ENCODE results near the gene TGFB2. TPM values are rescaled to one million over a fixed set of nuclear protein-coding genes. Genes with fewer than 3 reads are reported as not detected.

Gene TGFB2
- polyA plus RNA-seq, 2 of the 4 experiments (the other 2 are of a cell fraction), result 29.7 to 65.8 TPM

DNA sequence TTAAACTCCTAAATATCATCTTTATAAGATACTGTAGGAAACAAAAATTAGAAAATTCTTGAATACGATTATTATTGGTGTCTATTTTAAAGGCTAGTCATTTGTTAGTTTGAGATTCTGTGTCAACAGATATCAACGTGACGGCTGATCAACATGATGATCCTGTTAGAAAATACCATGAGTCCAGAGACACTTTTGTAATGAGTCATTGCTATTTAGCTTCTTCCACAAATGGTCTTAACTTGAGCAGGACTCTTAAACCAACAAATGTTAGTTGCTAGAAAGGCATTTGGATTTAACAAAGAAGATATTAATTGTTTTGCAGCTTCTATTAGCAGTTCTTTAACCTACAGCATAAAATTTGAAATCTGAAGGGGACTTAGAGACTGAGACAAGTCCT, 131.2 kb downstream of the TGFB2 start:
- ATAC-seq (peak in 1 of 2 experiments; percentile 39; a peak in 2 of 6 replicates), DNase-seq (ENCODE audit: low read depth in 1 of 2, low spot score in 1 of 2) (peak in 1 of 2 experiments; percentile 88), FAIRE-seq (peak; percentile 99)
- ChIA-PET CTCF (interaction anchor here (1.9 kb wide), 1 partner anchor 20 kb away, joined by 5 read pairs; no protein-coding TSS in a partner anchor), POLR2A (interaction anchor here (0.6 to 1.6 kb wide), 3 partner anchors 13 to 1039 kb away, joined by 3 to 9 read pairs (median 3); partner anchors contain the start of gene TGFB2)
- TF ChIP-seq JUNB (IDR thresholded peaks at IDR 0.05), result peak; percentile 76
- no peak for TF ChIP-seq CBX2 (IDR thresholded peaks at IDR 0.05; ENCODE audit: borderline replicate concordance, low read depth)
- no peak for TF ChIP-seq REST (IDR thresholded peaks at IDR 0.05)
- peak; percentile 15 for TF ChIP-seq MAFK (IDR thresholded peaks at IDR 0.05; ENCODE audit: partially characterized antibody)
- TF ChIP-seq FOSL2 (IDR thresholded peaks at IDR 0.05), result peak; percentile 64; the same call in 1 of the 2 replicates
- peak; percentile 94 for TF ChIP-seq FOSL2 (CRISPR knock-in tag; IDR thresholded peaks at IDR 0.05)
- TF ChIP-seq PHF8 (IDR thresholded peaks at IDR 0.05; ENCODE audit: borderline replicate concordance, low read depth), result no peak
- TF ChIP-seq MAX (IDR thresholded peaks at IDR 0.05), result peak; percentile 48
- no peak for TF ChIP-seq HOXB13 (CRISPR knock-in tag; IDR thresholded peaks at IDR 0.05; ENCODE audit: low read depth)
- 0 out of 4 replicates have a peak, but pooled peaks of 1 of the 2 experiments have one; percentile 29 for TF ChIP-seq CEBPB (IDR thresholded peaks at IDR 0.05)
- TF ChIP-seq E2F6 (IDR thresholded peaks at IDR 0.05; ENCODE audit: borderline replicate concordance, low read depth), result no peak
- TF ChIP-seq HEYL (CRISPR knock-in tag; IDR thresholded peaks at IDR 0.05), result no peak
- TF ChIP-seq GATA3 (IDR thresholded peaks at IDR 0.05; ENCODE audit: borderline replicate concordance), result peak; percentile 83; the same call in 1 of the 2 replicates
- TF ChIP-seq RAD21 (conservative IDR thresholded peaks at IDR 0.05 in 1 of 2, IDR thresholded peaks at IDR 0.05 in 1 of 2), result peak; percentile 14 to 21; a peak in 2 of 5 replicates
- Histone ChIP-seq H3K27ac (peak overlapping the region; percentile 86 to 91), H3K4me1 (peaks cover 67% of the 10 kb centered on the region), H3K4me3 (no peak overlapping the region), H3K4me2 (peak overlapping the region; percentile 42), H3K9me3 (peaks cover 6% of the 10 kb centered on the region; the same call in 1 of the 3 replicates)
- WGBS (ENCODE audit: missing lambda C conversion rate), result under 1% methylated on average over 3 of the region's 3 CpGs

- no peak for FAIRE-seq
- 55% methylated on average over 4 of the region's 4 CpGs for WGBS (ENCODE audit: missing lambda C conversion rate)
- CTCF ChIA-PET, result interaction anchor here (1.3 to 1.8 kb wide), 2 partner anchors 9 to 21 kb away, joined by 3 to 4 read pairs; no protein-coding TSS in a partner anchor
- Histone ChIP-seq H3K4me2 (no peak overlapping the region), H3K4me3 (no peak overlapping the region), H3K27ac (peak overlapping the region; percentile 86 to 91), H3K4me1 (peaks cover 71% of the 10 kb centered on the region), H3K9me3 (peaks cover 11% of the 10 kb centered on the region; the same call in 2 of the 3 replicates)
- TF ChIP-seq CEBPB (IDR thresholded peaks at IDR 0.05) (peak in 1 of 2 experiments; percentile 35; a peak in 1 of 4 replicates), RNF2 (IDR thresholded peaks at IDR 0.05; ENCODE audit: borderline replicate concordance, low read depth) (no peak), HOXB5 (CRISPR knock-in tag; IDR thresholded peaks at IDR 0.05) (0 out of 2 replicates have a peak, but pooled peaks have one; percentile 37), NFE2L2 (conservative IDR thresholded peaks at IDR 0.05; ENCODE audit: low read length) (no peak), FOSL2 (IDR thresholded peaks at IDR 0.05) (no peak), FOSL2 (CRISPR knock-in tag; IDR thresholded peaks at IDR 0.05) (peak; percentile 81), HOXA7 (CRISPR knock-in tag; IDR thresholded peaks at IDR 0.05) (no peak), RAD21 (conservative IDR thresholded peaks at IDR 0.05 in 1 of 2, IDR thresholded peaks at IDR 0.05 in 1 of 2) (no peak), GATA3 (IDR thresholded peaks at IDR 0.05; ENCODE audit: borderline replicate concordance) (peak; percentile 31; the same call in 1 of the 2 replicates), JUNB (IDR thresholded peaks at IDR 0.05) (0 out of 2 replicates have a peak, but pooled peaks have one; percentile 26)
- POLR2A ChIA-PET, result no interaction called here
- ATAC-seq, result no peak
- peak in 1 of 2 experiments; percentile 74 for DNase-seq (ENCODE audit: low read depth in 1 of 2, low spot score in 1 of 2)
Measured at GRCh38 chr1:218478336-218478735, 133.2 kb downstream of the TGFB2 start.
